Stromal cell of bone marrow (primary cell): ENCODE data around the gene SLCO1B1.
"Not testable (repeated sequence)": the region's sequence is repeated elsewhere in the genome, so short reads cannot be mapped to it uniquely, and the experiment has no call there.

Experiments used
- DNase-seq: peaks from one replicate; pipeline ENCODE4 v3.0.0-alpha.2; 2012; ENCODE audit warnings: low read depth

The SLCO1B1 gene

GRCh38 chr12:21130998-21131397 is at the start of gene SLCO1B1:
Gene SLCO1B1, plus strand, starts transcription at chr12:21131194. Its CDS starts 10,381 bp downstream, at chr12:21141575.
- DNase-seq = no peak

GRCh38 chr12:21084753-21085152 is 46.2 kb upstream of the SLCO1B1 start:
- not testable (repeated sequence) for DNase-seq

DNA sequence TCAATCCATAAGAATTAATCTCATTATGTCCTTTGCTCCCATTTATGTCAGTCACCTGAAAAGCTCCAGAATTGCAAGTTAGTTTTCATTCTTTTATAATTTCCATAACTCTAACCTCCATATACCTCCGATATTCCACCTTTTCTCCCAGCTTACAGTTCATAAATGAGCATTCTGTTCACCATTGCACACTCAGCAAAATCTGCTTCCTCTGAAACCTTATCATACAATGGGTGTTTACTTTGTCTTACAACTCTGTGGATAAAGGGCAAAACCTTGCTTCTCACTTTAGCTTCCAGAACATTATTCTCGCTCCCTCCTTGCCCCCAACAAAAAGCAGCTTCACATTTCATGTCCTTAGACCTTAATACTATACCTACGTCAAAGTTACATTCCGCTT is 19.3 kb upstream of the SLCO1B1 start:
- no peak for DNase-seq

DNA sequence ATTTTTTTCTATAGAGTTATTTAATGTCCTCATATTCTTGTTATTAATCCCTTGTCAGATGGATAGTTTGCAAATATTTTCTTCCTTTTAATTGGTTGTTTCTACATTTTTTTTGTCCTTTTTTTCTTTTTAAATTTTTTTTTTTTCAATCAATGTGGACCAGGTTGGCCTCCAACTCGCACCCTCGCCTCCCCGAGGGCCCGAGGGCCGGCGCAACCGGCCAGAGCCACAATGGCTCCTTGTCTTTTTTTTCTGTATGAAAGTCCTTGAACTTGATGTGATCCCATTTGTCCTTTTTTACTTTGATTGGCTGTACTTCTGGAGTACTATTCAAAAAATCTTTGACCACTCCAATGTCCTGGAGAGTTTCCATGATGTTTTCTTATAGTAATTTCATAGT is 17.7 kb upstream of the SLCO1B1 start:
- DNase-seq = no peak

DNA sequence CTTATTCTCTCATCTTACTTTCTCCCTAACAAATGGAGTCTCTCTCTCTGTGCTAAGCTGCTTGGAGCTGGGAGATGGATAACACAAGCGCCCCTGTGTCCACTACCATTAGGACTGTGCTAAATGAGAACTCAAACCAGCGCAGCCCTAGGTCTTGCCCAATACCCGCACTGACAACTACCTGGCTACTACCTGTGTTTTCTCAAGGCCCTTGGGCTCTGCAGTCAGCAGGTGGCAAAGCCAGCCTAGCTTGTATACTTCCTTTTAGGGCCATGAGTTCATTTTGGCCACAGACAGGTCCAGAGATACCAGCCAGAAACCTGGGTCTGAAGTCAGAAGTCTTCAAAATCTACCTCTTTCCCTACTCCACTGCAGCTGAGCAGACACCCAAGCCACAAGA is 13.0 kb upstream of the SLCO1B1 start:
- DNase-seq = no peak

DNA sequence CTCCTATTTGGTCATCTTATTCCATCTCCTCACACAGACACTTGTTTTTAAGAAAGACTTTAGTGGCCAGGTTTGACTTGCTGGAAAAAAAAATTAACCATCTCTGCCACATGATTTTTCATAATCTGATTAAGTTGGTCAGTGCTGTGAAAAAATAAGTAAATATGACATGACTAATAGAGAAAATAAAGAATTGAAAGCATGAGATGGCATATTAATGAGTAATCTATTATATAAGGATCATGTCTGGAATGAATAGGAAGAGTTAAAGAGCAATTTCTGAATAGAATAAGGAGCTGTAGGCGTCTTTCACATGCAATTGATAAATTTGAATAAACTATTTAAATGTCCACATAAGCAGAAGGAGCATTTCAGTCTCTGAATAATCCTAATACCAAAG is 12.2 kb upstream of the SLCO1B1 start:
- DNase-seq = no peak

- DNase-seq = no peak
These were observed 1.6 kb upstream of the SLCO1B1 start for GRCh38 chr12:21129351-21129750.

- peak; percentile 27 for DNase-seq
These were observed 1.1 kb upstream of the SLCO1B1 start for GRCh38 chr12:21129906-21130305.

DNA sequence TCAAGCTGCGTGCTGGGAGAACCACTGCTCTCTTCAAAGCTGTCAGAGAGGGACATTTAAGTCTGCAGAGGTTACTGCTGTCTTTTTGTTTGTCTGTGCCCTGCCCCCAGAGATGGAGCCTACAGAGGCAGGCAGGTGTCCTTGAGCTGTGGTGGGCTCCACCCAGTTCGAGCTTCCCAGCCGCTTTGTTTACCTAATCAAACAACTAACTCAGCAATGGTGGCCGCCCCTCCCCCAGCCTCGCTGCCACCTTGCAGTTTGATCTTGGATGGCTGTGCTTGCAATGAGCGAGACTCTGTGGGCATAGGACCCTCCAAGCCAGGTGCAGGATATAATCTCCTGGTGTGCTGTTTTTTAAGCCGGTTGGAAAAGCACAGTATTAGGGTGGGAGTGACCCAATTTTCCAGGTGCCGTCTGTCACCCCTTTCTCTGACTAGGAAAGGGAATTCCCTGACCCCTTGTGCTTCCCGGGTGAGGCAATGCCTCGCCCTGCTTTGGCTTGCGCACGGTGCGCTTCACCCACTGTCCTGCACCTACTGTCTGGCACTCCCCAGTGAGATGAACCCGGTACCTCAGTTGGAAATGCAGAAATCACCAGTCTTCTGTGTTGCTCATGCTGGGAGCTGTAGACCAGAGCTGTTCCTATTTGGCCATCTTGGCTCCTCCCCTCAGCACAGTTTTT is 6.5 kb downstream of the SLCO1B1 start:
- not testable (repeated sequence) for DNase-seq

- no peak for DNase-seq
These were observed 7.0 kb downstream of the SLCO1B1 start for GRCh38 chr12:21138016-21138415.

DNA sequence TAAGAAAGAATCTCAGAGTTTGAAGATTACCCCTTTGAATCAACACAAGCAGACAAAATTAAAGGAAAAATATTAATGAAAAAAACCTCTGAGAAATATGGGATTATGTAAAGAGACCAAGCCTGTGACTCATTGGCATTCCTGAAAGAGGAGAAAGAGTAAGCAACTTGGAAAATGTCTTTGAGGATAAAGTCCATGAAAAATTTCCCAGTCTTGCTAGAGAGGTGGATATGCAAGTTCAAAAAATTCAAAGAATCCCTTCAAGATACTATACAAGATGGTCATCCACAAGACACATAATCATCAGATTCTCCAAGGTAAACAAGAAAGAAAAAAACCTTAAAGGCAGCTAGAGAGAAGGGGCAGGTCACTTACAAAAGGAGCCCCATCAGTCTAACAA is 13.3 kb downstream of the SLCO1B1 start:
- no peak for DNase-seq

DNA sequence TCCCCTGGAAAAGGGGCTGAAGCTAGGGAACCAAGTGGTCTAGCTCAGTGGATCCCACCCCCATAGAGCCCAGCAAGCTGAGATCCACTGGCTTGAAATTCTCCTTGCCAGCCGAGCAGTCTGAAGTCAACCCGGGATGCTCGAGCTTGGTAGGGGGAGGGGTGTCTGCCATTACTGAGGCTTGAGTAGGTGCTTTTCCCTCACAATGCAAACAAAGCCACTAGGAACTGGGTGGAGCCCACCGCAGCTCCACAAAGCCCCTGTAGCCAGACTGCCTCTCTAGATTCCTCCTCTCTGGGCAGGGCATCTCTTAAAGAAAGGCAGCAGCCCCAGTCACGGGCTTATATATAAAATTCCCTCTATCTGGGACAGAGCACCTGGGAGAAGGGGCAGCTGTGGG is 18.9 kb downstream of the SLCO1B1 start:
- DNase-seq = not testable (repeated sequence)

DNA sequence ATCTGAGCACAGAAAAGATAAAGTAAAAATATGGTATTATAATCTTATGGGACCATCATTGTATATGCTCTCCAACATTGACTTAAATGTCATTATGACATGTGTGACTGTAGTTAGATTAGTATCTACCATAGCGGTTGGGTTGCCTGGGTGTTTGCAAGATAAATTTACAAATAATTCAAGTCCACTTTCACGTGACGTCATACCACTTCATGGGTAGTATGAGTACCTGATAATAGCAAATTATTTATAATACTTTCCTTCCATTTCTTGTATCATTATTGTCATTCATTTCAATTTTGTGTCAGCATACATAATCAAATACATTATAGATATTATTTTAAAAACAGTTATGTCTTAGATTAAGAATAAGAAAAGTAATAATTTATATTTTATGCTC is 20.2 kb downstream of the SLCO1B1 start:
- no peak for DNase-seq

DNA sequence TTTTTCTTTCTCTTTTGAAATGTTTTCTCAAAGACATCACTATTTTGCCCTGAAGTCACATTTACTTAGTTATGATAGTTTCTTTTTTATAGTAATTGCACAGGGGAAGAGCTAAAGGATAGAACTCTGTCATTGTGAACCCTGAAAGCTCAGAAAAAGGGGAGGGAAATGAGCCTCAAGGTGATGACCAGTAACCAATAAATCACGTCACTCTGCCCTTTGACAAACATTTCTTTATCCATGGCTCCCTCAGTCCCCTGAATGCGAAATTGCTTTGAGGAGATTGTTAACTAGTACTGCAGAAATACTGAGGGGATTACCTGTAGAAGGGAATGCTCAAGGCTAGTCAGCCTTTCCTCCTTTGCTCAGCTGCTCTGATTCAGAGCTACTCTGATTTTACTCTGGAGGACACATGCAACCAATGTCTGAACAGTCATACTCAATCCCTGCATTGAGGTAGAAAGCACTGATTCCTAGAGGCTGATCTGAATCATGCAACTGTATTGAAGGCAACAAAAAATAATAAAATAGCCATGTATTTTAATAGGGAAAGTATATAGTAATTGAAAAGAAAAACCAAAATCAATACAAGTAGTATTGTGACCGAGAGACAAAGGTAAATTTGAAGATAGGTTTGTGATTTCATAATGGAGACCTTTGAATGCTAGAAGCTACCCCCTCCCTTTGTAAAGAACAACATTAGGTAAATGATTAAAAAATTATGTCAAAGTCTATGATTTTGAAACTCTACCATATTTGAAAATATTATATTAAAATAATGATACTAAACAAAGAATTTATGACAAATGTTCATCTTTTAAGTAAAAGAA is 24.7 kb downstream of the SLCO1B1 start:
- DNase-seq = no peak

- no peak for DNase-seq
These were observed 34.1 kb downstream of the SLCO1B1 start for GRCh38 chr12:21165048-21165447.

- DNase-seq = peak; percentile 5
These were observed 39.0 kb downstream of the SLCO1B1 start for GRCh38 chr12:21169878-21170472.

GRCh38 chr12:21172079-21172478 is 41.1 kb downstream of the SLCO1B1 start:
- no peak for DNase-seq

GRCh38 chr12:21183721-21184275 is 52.8 kb downstream of the SLCO1B1 start:
- peak; percentile 1 for DNase-seq

- DNase-seq = no peak
These were observed 59.0 kb downstream of the SLCO1B1 start for GRCh38 chr12:21190016-21190415.

GRCh38 chr12:21214433-21214832 is 83.4 kb downstream of the SLCO1B1 start:
- DNase-seq = not testable (repeated sequence)

GRCh38 chr12:21219206-21219605 is 88.2 kb downstream of the SLCO1B1 start:
- no peak for DNase-seq

GRCh38 chr12:21220266-21220665 is 89.3 kb downstream of the SLCO1B1 start:
- DNase-seq = no peak

- no peak for DNase-seq
These were observed 90.1 kb downstream of the SLCO1B1 start for GRCh38 chr12:21221072-21221471.
